Vagina (tissue), 2 donors: ENCODE results near the gene FBXO2. TPM values are rescaled to one million over a fixed set of nuclear protein-coding genes. Genes with fewer than 3 reads are reported as not detected.
A peak's percentile ranks its signal among the peaks of the same experiment; 100 is the strongest.

ENCODE experiments used
- DNase-seq, 2 donors: peaks; one replicate each; pipeline ENCODE4 v3.0.0-alpha.2; 2017; ENCODE audit errors: extremely low spot score in 2 of 2
- H3K27ac ChIP-seq: fragments of 200-600 bp; sonication (generic); one replicate; pipeline ENCODE4 v1.5.1; 2019
- H3K27me3 ChIP-seq: fragments of 200-600 bp; sonication (generic); one replicate; pipeline ENCODE4 v1.5.1; 2019
- H3K36me3 ChIP-seq, 2 donors: fragments of 200-600 bp; sonication (generic); one replicate each; pipeline ENCODE4 v1.5.1; 2017 to 2019
- H3K4me1 ChIP-seq: fragments of 200-600 bp; sonication (generic); one replicate; pipeline ENCODE4 v1.5.1; 2019
- H3K4me3 ChIP-seq, 2 donors: fragments of 200-600 bp; sonication (generic); 1 replicate in 1 of 2; 2 replicates in 1 of 2; pipeline ENCODE4 v1.5.1; 2016 to 2019
- H3K9me3 ChIP-seq: fragments of 200-600 bp; sonication (generic); one replicate; pipeline ENCODE4 v1.5.1; 2019
- POLR2A ChIP-seq, 2 donors: fragments of 450-650 bp; IDR thresholded peaks; one replicate each; pipeline ENCODE4 v1.6.1; 2017; ENCODE audit warnings: antibody characterized with exemption in 2 of 2, mild to moderate bottlenecking in 2 of 2, moderate library complexity in 2 of 2
- POLR2AphosphoS5 ChIP-seq, 2 donors: sonication (generic); formaldehyde crosslinking; IDR thresholded peaks; one replicate each; pipeline ENCODE4 v1.9.0; 2017; ENCODE audit warnings: antibody characterized with exemption in 2 of 2, mild to moderate bottlenecking in 2 of 2, low read depth in 1 of 2; ENCODE audit not compliant: insufficient read depth in 1 of 2
- intact Hi-C: fragments of 100-400 bp; cut with DNase I; formaldehyde crosslinking; loops from one replicate; pipeline ENCODE4 v1.15.1; 2023
- total RNA-seq: library from RNA; depleted of rRNA; stranded (reverse); fragments of >200 nt; gene quantifications from one replicate; pipeline ENCODE4 v1.2.3, GENCODE V29; 2016
- TF ChIP-seq, protein P1 (sequence below), 3 experiments: fragments of 450-650 bp in 2 of 3; fragments of 200-600 bp in 1 of 3; sonication (generic) in 1 of 3; IDR thresholded peaks; one replicate each; pipeline ENCODE4 v1.5.1; 2017 to 2019; ENCODE audit warnings: antibody characterized with exemption in 3 of 3, mild to moderate bottlenecking in 2 of 3, moderate library complexity in 2 of 3

FBXO2 gene
- total RNA-seq, 1 donor from 2014 or later, result 27.3 TPM

DNA sequence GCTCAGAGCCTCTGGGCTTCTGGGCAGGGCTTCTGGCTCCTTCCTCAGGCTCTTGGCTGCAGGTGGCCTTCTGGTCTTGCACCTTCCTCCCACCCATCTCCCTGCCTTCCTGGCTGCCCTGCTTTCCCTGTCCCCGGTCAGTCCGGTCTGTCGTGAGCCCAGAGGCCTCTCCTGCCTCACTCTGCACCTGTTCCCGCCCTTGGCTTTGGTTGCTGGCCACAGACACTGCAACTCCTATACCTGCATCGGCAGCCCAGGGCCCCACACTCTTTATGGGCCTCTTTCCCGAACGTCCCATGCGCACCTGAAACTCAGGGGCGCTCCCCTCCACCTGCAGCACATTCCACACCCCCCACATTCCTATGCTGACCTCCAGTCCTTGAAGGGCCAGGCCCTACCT, 7.9 kb downstream of the FBXO2 start:
- H3K4me3 ChIP-seq, result no peak overlapping the region
- H3K4me1 ChIP-seq, result peaks cover 27% of the 10 kb centered on the region
- no peaks in the 10 kb centered on the region for H3K9me3 ChIP-seq
- no peak for DNase-seq
- H3K27ac ChIP-seq, result no peak overlapping the region
- H3K36me3 ChIP-seq, result no peaks in the 10 kb centered on the region
- peaks cover 9% of the 10 kb centered on the region for H3K27me3 ChIP-seq
- TF ChIP-seq, protein P1, sequence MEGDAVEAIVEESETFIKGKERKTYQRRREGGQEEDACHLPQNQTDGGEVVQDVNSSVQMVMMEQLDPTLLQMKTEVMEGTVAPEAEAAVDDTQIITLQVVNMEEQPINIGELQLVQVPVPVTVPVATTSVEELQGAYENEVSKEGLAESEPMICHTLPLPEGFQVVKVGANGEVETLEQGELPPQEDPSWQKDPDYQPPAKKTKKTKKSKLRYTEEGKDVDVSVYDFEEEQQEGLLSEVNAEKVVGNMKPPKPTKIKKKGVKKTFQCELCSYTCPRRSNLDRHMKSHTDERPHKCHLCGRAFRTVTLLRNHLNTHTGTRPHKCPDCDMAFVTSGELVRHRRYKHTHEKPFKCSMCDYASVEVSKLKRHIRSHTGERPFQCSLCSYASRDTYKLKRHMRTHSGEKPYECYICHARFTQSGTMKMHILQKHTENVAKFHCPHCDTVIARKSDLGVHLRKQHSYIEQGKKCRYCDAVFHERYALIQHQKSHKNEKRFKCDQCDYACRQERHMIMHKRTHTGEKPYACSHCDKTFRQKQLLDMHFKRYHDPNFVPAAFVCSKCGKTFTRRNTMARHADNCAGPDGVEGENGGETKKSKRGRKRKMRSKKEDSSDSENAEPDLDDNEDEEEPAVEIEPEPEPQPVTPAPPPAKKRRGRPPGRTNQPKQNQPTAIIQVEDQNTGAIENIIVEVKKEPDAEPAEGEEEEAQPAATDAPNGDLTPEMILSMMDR (IDR thresholded peaks at IDR 0.05), result no peak
- TF ChIP-seq POLR2A (IDR thresholded peaks at IDR 0.05) (no peak), POLR2AphosphoS5 (IDR thresholded peaks at IDR 0.05; ENCODE audit: insufficient read depth in 1 of 2, low read depth in 1 of 2) (no peak)
- intact Hi-C loops, result loop anchor here (5.0 kb wide), 1 partner anchor 604 kb away; no protein-coding TSS in a partner anchor

DNA sequence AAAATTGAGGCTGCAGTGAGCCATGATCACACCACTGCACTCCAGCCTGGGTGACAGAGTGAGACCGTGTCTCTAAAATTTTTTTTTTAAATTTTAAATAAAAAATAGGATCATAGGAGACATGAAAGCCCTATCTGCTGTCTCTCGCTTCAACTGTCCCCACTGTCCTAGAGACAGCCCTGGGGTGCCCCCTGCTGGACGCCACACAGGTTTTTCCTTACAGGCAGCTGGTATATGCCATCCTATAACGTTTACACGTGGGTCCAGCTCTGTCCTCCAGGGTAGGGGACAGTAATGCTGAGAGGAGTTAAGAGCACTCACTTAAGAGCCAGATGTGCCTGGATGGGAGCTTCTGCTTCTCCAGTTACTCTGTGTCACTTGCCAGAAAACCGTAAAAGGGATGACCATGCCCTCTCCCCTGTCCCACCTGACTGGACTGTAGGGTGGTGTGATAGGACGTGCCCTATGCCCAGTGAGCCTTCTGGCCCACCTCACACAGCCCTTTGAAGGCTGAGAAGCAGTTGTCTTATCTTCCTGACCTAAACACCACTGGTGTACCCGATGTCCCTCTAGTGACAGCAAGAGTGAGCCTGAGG, 8.5 kb downstream of the FBXO2 start:
- no peak for DNase-seq
- TF ChIP-seq, protein P1 (IDR thresholded peaks at IDR 0.05), result peak; percentile 3 to 59 (median 52)
- no peak for TF ChIP-seq POLR2A (IDR thresholded peaks at IDR 0.05)
- no peak overlapping the region for H3K4me3 ChIP-seq
- H3K36me3 ChIP-seq, result no peaks in the 10 kb centered on the region
- no peak overlapping the region for H3K27ac ChIP-seq
- H3K4me1 ChIP-seq, result peaks cover 24% of the 10 kb centered on the region
- intact Hi-C loops, result loop anchor here (5.0 kb wide), 1 partner anchor 603 kb away; no protein-coding TSS in a partner anchor
- H3K27me3 ChIP-seq, result peaks cover 9% of the 10 kb centered on the region
- no peaks in the 10 kb centered on the region for H3K9me3 ChIP-seq

DNA sequence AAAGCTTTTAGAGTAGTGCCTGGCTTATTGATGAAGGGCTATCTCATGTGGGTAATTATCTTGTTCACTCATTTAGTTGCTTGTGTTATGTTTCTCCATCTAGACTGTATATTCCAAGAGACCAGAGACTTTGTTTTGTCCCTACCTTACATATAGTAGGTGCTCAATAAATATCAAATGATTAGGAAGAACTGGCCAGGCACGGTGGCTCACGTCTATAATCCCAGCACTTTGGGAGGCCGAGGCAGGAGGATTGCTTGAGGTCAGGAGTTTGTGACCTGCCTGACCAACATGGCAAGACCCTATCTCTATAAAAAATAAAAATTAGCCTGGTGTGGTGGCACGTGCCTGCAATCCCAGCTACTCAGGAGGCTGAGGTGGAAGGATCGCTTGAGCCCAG, 9.0 kb downstream of the FBXO2 start:
- no peak for DNase-seq
- Histone ChIP-seq H3K36me3 (no peaks in the 10 kb centered on the region), H3K4me3 (no peak overlapping the region), H3K27me3 (peaks cover 9% of the 10 kb centered on the region), H3K4me1 (peaks cover 19% of the 10 kb centered on the region), H3K9me3 (no peaks in the 10 kb centered on the region), H3K27ac (no peak overlapping the region)
- TF ChIP-seq POLR2A (IDR thresholded peaks at IDR 0.05), result no peak
- TF ChIP-seq, protein P1 (IDR thresholded peaks at IDR 0.05), result no peak
- intact Hi-C loops, result loop anchor here (5.0 kb wide), 1 partner anchor 603 kb away; no protein-coding TSS in a partner anchor

DNA sequence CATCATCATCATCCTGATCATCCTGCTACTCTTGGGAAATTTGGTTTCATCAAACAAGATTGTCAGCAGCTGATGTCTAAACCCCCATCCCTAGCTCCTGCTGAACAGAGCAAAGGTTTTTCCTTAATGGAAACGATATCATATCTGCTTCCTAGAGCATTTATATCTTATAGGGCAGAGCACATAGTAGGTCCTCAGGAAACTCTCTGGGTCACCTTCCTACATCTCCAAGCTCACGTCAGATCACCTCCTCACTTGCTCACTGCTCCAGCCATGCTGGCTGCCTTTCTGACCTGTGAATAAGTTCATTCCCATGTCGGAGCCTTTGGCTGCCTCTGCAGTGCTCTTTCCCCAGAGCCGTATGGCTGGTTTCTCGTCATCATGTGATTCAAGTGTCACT, 10.4 kb downstream of the FBXO2 start:
- H3K4me1 ChIP-seq, result peaks cover 5% of the 10 kb centered on the region

More for the DNA sequence above, 10.4 kb downstream of the FBXO2 start:
- Histone ChIP-seq H3K36me3 (no peaks in the 10 kb centered on the region), H3K27ac (no peak overlapping the region), H3K9me3 (no peaks in the 10 kb centered on the region), H3K4me3 (no peak overlapping the region), H3K27me3 (no peaks in the 10 kb centered on the region)
- intact Hi-C loops, result no loop called here
- DNase-seq, result no peak
- TF ChIP-seq POLR2A (IDR thresholded peaks at IDR 0.05), result no peak
- TF ChIP-seq, protein P1 (IDR thresholded peaks at IDR 0.05), result no peak
- no peak for TF ChIP-seq POLR2AphosphoS5 (IDR thresholded peaks at IDR 0.05; ENCODE audit: insufficient read depth in 1 of 2, low read depth in 1 of 2)
